Cardiac septum (tissue), 1 donor: ENCODE results near the gene RPL15. TPM values are rescaled to one million over a fixed set of nuclear protein-coding genes. Genes with fewer than 3 reads are reported as not detected.

Experiments used
- DNase-seq: peaks from one replicate; pipeline ENCODE4 v3.0.0-alpha.2; 2020; ENCODE audit warnings: low spot score
- intact Hi-C: fragments of 100-400 bp; cut with DNase I; formaldehyde crosslinking; loops from one replicate; pipeline ENCODE4 v1.14.0; 2022
- total RNA-seq: library from RNA; stranded (reverse); fragmentation: NEBNext Ultra II Directional; extraction: Animal tissue kit (Norgen Biotek cat#: 25700); gene quantifications from one replicate; pipeline ENCODE4 v1.2.1, GENCODE V29; 2021
- donor health status: DM: no; HTN: no; CAD: no.

Gene RPL15
- total RNA-seq, 1 donor from 2014 or later, result 798 TPM

DNA sequence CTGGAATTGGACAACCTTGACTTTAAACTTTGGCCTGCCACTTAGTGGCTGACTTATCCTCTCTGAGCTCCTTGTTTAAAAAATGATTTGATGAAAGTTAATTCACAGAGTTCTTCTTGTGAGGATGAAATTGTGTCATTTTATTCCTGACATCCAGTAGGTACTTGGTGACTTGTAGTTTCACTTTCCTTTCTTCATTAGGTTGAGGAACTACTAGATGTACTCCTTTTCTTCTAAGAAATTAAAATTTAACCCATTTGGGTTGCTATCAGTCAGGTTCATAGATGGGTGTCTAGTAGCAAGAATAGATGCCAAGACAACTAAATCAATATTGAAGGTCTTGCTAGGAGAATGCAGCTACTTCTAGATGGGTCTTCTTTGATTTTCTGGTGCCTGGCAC is 33.4 kb downstream of the RPL15 start:
- intact Hi-C loops, result no loop called here

GRCh38 chr3:23952646-23953045 is 35.7 kb downstream of the RPL15 start:
- intact Hi-C loops, result no loop called here
- DNase-seq, result no peak

More for the DNA sequence above, 33.4 kb downstream of the RPL15 start:
- DNase-seq, result no peak

DNA sequence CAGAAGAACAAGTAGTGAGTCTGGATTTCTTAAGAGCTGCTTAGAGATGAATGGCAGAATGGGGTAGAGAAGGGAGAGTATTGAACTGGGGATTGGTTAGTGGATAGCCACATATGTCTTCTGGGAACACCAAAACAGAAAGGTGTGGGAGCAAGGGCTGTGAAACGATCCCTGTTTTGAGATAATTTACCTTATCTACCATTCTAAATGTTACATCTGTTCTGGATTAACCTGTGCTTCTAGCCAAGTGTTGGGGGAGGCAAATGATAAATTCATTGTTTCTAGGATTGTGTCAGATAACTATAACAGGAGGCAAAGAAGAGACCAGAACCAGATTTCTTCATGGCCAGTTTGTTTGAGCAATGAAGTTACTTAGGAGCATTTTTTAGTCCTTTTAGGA is 36.6 kb downstream of the RPL15 start:
- intact Hi-C loops, result no loop called here
- no peak for DNase-seq

DNA sequence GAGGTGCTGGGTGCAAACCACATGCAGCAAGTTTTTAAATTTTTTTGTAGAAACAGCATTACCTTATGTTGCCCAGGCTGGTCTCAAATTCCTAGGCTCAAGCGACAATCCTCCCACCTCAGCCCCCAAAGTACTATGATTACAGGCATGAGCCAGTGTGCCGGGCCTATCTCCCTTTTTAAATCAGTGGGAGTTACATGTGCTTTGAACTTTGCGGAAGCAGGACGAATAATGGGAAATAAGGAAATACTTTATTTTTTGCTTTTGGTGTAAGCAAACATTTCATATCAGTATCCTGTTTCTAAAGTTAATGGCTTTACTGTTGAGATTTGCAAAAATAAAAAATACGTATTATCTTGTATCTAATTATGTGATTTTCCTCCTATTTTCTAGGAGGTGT is 37.2 kb downstream of the RPL15 start:
- DNase-seq, result no peak
- intact Hi-C loops, result no loop called here

DNA sequence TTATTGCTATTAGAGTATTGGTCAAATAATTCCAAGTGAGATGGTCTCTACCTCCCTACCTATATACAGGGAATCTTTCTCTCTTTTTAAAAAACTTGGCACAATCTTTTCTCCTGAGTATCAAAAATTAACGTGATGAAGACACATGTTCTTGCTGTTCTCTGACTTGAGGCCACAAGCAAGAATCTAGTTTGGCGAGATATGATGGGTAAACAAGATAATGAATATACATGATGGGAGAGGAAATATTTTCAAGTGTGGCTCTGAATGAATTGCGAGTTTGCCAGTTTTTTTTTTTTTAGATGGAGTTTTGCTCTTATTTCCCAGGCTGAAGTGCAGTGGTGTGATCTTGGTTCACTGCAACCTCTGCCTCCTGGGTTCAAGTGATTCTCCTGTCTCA is 39.8 kb downstream of the RPL15 start:
- no peak for DNase-seq
- intact Hi-C loops, result no loop called here

DNA sequence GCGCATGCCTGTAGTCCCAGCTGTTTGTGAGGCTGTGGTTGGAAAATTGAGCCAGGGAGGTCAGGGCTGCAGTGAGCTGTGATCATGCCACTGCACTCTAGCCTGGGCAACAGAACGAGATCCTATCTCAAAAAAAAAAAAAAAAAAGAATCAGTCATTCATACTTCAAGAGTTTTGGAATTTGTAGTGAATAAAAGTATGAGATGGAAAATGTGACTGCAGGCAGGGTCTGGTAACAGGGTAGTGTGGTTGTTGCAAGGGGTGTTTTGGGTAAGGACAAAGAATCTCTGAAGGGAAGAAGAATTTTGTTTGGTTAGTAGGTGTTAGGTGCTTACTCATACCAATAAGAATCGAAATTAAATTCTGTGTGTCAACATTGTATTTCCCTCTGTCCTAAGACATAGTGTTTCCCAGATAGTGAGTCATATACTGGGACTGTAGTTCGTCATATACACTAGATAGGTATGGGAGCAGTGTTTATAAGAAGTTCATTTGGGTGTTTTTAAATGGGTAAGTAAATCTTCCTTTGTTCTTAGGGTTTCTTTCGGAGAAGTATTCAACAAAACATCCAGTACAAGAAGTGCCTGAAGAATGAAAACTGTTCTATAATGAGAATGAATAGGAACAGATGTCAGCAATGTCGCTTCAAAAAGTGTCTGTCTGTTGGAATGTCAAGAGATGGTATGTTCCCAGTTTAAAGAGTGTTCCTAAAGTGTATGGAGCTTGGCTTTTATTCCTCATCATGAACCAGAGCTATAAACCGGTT is 42.4 kb downstream of the RPL15 start:
- intact Hi-C loops, result no loop called here
- DNase-seq, result no peak

- intact Hi-C loops, result no loop called here
- no peak for DNase-seq
These were observed 43.7 kb downstream of the RPL15 start for GRCh38 chr3:23960649-23961048.

- no peak for DNase-seq
- intact Hi-C loops, result no loop called here
These were observed 44.1 kb downstream of the RPL15 start for GRCh38 chr3:23961066-23961465.

- no peak for DNase-seq
- intact Hi-C loops, result no loop called here
These were observed 45.0 kb downstream of the RPL15 start for GRCh38 chr3:23961913-23962312.

DNA sequence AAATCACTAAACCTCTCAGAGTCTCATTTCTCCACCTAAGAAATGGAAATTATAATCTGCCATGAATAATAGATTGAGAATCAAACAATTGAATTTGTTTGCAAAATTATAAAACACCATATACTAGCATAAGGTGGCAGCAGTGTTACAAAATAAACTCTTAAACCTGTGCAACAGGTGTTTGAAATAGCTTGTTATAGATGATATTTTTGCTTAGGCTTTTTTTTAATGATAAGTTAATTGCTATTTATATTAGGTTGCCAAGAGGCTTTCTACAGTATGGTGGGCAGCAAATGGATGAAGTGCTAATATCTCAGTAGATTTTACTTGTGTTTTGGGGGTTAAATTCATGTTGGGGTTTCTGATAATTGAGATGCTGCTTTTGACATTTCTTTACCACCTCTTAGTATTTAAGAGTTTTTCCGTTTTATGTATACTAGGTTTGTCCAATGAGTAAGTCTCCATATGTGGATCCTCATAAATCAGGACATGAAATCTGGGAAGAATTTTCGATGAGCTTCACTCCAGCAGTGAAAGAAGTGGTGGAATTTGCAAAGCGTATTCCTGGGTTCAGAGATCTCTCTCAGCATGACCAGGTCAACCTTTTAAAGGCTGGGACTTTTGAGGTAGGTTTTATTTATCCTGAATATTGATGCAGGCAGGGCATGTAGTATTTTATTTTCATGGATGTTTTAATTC is 47.8 kb downstream of the RPL15 start:
- DNase-seq, result no peak
- intact Hi-C loops, result no loop called here

DNA sequence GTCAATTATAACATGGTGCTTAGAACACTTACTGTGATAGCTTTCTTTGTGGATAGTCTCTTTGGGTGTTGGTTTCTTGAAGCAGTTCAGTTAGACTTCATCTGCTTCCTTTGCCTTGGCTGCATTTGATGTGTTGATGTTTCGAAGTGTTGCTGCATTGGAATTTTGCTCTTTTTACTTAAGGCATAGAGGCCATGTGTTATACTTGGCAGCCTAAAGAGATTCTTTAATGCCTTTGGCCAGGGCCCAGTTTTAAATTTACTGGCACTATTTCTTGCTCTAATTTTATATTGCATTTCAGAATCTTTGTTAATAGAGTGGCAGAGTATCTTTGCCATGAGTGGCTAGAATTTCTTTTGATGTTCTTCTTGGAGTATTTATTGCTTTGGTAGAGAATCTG is 49.4 kb downstream of the RPL15 start:
- intact Hi-C loops, result no loop called here
- no peak for DNase-seq

- DNase-seq, result no peak
- intact Hi-C loops, result no loop called here
These were observed 51.7 kb downstream of the RPL15 start for GRCh38 chr3:23968463-23969184.

DNA sequence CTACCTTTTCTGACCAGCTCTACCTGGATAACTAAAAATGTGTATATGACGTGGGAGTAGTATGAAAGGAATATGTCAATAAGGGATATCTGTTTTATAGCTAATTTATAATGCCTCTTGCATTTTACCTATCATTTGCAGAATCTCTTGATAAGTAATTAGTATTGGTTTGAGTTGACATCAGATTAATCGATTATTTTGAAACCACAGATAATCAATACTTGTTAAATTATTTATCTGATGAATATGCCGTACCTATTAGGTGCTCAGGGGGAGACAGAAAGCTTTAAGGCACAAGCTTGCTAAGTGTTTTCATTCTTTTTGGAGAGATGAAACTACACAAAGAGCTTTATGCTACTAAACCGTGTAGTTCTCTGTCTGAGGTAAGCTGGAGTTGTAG is 52.5 kb downstream of the RPL15 start:
- no peak for DNase-seq
- intact Hi-C loops, result no loop called here

Other genes with a start within 250 kb of the RPL15 start
- 59.7 TPM for gene UBE2E1, start 111.2 kb upstream of the RPL15 start, total RNA-seq
- 17.2 TPM for gene NKIRAS1, start 142 bp upstream of the RPL15 start, total RNA-seq
- 31.0 TPM for gene NR1D2, start 28.2 kb downstream of the RPL15 start, total RNA-seq